GM23248 (cell line): ENCODE data around the gene HEMGN. TPM values are rescaled to one million over a fixed set of nuclear protein-coding genes. Genes with fewer than 3 reads are reported as not detected.

ENCODE experiments used
- DNase-seq: peaks from one replicate; pipeline ENCODE4 v3.0.0-alpha.2; 2015
- H2AFZ ChIP-seq: fragments of 200-600 bp; sonication (generic); 2 replicates; pipeline ENCODE4 v1.6.1; 2016; ENCODE audit warnings: antibody characterized with exemption
- H3F3A ChIP-seq: fragments of 200-600 bp; sonication (generic); 2 replicates; pipeline ENCODE4 v1.6.1; 2016; ENCODE audit warnings: mild to moderate bottlenecking, antibody characterized with exemption, mixed run types; ENCODE audit not compliant: insufficient read depth
- H3K27ac ChIP-seq: fragments of 200-600 bp; sonication (generic); 2 replicates; pipeline ENCODE4 v1.5.1; 2016; ENCODE audit warnings: mild to moderate bottlenecking
- H3K27me3 ChIP-seq: fragments of 200-600 bp; sonication (generic); replicated peaks from 2 replicates; pipeline ENCODE4 v1.6.1; 2016; ENCODE audit warnings: mild to moderate bottlenecking; ENCODE audit not compliant: insufficient read depth
- H3K36me3 ChIP-seq: fragments of 200-600 bp; sonication (generic); 2 replicates; pipeline ENCODE4 v1.6.1; 2016; ENCODE audit warnings: low read depth, mild to moderate bottlenecking
- H3K4me1 ChIP-seq: fragments of 200-600 bp; sonication (generic); 2 replicates; pipeline ENCODE4 v1.6.1; 2016; ENCODE audit warnings: mild to moderate bottlenecking; ENCODE audit not compliant: insufficient read depth
- H3K4me2 ChIP-seq: fragments of 200-600 bp; sonication (generic); one replicate; pipeline ENCODE4 v1.6.1; 2016; ENCODE audit warnings: mild to moderate bottlenecking; ENCODE audit not compliant: unreplicated experiment
- H3K4me3 ChIP-seq: fragments of 200-600 bp; sonication (generic); 2 replicates; pipeline ENCODE4 v1.5.1; 2016; ENCODE audit warnings: mild to moderate bottlenecking
- H3K79me2 ChIP-seq: fragments of 200-600 bp; sonication (generic); 2 replicates; pipeline ENCODE4 v1.6.1; 2016; ENCODE audit warnings: mild to moderate bottlenecking; ENCODE audit not compliant: insufficient read depth
- H3K9ac ChIP-seq: fragments of 200-600 bp; sonication (generic); 2 replicates; pipeline ENCODE4 v1.6.1; 2016; ENCODE audit warnings: mild to moderate bottlenecking
- H3K9me2 ChIP-seq: fragments of 200-600 bp; sonication (generic); 2 replicates; pipeline ENCODE4 v1.6.1; 2016; ENCODE audit warnings: mixed run types, mild to moderate bottlenecking, moderate library complexity; ENCODE audit not compliant: insufficient read depth
- H3K9me3 ChIP-seq: fragments of 200-600 bp; sonication (generic); one replicate; pipeline ENCODE4 v1.6.1; 2017; ENCODE audit warnings: low read depth
- H4K20me1 ChIP-seq: fragments of 200-600 bp; sonication (generic); 2 replicates; pipeline ENCODE4 v1.6.0; 2016; ENCODE audit not compliant: insufficient read depth
- EZH2 ChIP-seq: fragments of 200-600 bp; sonication (generic); IDR thresholded peaks from 2 replicates; pipeline ENCODE4 v1.6.1; 2018; ENCODE audit warnings: antibody characterized with exemption, mild to moderate bottlenecking; ENCODE audit not compliant: insufficient read depth, poor library complexity, severe bottlenecking
- EZH2phosphoT487 ChIP-seq: fragments of 200-600 bp; sonication (generic); IDR thresholded peaks from 2 replicates; pipeline ENCODE4 v1.6.1; 2018; ENCODE audit warnings: antibody characterized with exemption, moderate library complexity, mild to moderate bottlenecking, low read depth; ENCODE audit not compliant: insufficient read depth
- WGBS, 2 experiments: methylation state at CpG; one replicate each; pipeline ENCODE4 v1.1.6; 2015 to 2017; ENCODE audit warnings: low lambda C conversion rate in 2 of 2, low coverage in 1 of 2; ENCODE audit errors: missing lambda C conversion rate in 2 of 2; 5-methylcytosine and 5-hydroxymethylcytosine counted together
- in situ Hi-C: fragments of 300-500 bp; cut with MboI; formaldehyde crosslinking; loops from 2 replicates; pipeline ENCODE4 v1.15.0; 2020
- polyA plus RNA-seq: library from polyadenylated mRNA; unstranded; fragments of >200 nt; fragmentation: Nextera tagmentation; extraction: Ambion mirVana; gene quantifications from 2 replicates; pipeline ENCODE4 v1.2.1, GENCODE V29; 2016
- total RNA-seq: library from RNA; depleted of rRNA; stranded (reverse); fragments of >200 nt; shearing (Covaris generic); gene quantifications from 2 replicates; pipeline ENCODE4 v1.2.3, GENCODE V29; 2014

Gene HEMGN
- total and polyA plus RNA-seq, 2 experiments from 2014 or later = not detected

DNA sequence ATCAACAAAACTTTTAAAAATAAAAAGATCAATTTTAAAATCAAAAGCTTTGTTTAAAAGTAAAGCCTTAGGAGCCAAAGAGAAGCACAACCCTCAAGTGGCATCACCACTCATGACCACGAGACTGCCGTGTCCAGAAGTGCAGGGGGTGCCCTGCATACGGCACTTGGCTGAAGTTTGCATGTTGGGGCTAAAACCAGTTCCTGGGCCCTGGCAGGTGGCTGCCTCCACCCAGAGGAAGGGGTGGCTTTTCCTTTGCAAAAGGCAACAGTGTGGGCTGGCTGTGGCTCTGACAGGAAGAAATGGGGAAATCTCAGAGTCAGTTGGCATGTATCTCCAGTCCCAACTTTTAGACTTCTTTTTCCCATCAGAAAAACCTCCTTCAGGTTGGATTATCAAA lies 30.9 kb downstream of the HEMGN start:
- no peak overlapping the region for H3K9ac ChIP-seq
- H3K27ac ChIP-seq = no peak overlapping the region
- peaks cover 18% of the 10 kb centered on the region for H3K79me2 ChIP-seq
- H3K4me2 ChIP-seq = no peak overlapping the region
- no peak overlapping the region for H2AFZ ChIP-seq
- 0 out of 2 replicates have a peak, but pooled peaks cover 5% of the 10 kb centered on the region for H3K4me1 ChIP-seq
- no peaks in the 10 kb centered on the region for H4K20me1 ChIP-seq
- no peaks in the 10 kb centered on the region; the same call in 1 of the 2 replicates for H3F3A ChIP-seq
- WGBS, 2 experiments = 71 to 75% methylated on average over 3 of the region's 3 CpGs
- no peaks in the 10 kb centered on the region for H3K9me3 ChIP-seq
- peaks cover 7% of the 10 kb centered on the region; the same call in 1 of the 2 replicates for H3K36me3 ChIP-seq
- no peaks in the 10 kb centered on the region for H3K27me3 ChIP-seq
- TF ChIP-seq EZH2phosphoT487 (no peak), EZH2 (no peak)
- no peak overlapping the region for H3K4me3 ChIP-seq
- DNase-seq = no peak
- in situ Hi-C loops = no loop called here
- no peaks in the 10 kb centered on the region for H3K9me2 ChIP-seq

DNA sequence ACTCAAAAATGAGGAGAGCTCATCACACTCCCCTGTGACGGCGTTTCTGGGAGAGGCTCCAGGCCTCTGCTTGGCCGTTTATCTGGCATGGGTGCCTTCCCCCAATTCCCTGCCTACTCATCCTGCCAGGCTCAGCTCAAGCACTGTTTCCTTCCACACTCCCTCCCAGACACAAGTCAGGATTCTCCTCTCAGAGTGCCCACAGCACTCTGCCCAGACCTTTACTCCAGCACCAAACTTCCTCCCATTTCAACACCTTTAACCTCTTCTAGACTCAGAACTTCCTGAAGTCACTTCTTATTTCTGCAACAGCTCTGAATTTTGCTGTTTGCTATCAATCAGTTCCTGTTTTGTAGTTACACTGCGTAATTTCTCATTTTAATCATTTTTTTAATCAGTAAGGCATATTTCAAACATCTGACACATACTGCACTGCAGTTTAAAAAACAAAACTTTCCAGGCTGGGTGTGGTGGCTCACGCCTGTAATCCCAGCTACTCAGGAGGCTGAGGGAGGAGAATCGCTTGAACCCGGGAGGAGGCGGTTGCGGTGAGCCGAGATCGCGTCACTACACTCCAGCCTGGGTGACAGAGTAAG lies 31.6 kb downstream of the HEMGN start:
- peaks cover 18% of the 10 kb centered on the region for H3K79me2 ChIP-seq
- no peaks in the 10 kb centered on the region for H3K9me2 ChIP-seq
- H3K27me3 ChIP-seq = no peaks in the 10 kb centered on the region
- H3K9ac ChIP-seq = no peak overlapping the region
- H3K4me2 ChIP-seq = no peak overlapping the region
- H2AFZ ChIP-seq = no peak overlapping the region
- peaks cover 7% of the 10 kb centered on the region; the same call in 1 of the 2 replicates for H3K36me3 ChIP-seq
- TF ChIP-seq EZH2phosphoT487 = no peak
- TF ChIP-seq EZH2 = no peak
- peaks cover 3% of the 10 kb centered on the region; the same call in 1 of the 2 replicates for H3F3A ChIP-seq
- DNase-seq = peak; percentile 69
- no peaks in the 10 kb centered on the region for H3K9me3 ChIP-seq
- no peak overlapping the region for H3K4me3 ChIP-seq
- 69 to 72% methylated on average over 12 of the region's 12 CpGs for WGBS, 2 experiments
- H3K4me1 ChIP-seq = 0 out of 2 replicates have a peak, but pooled peaks cover 5% of the 10 kb centered on the region
- H4K20me1 ChIP-seq = no peaks in the 10 kb centered on the region
- in situ Hi-C loops = no loop called here
- peak overlapping the region; percentile 27 for H3K27ac ChIP-seq

DNA sequence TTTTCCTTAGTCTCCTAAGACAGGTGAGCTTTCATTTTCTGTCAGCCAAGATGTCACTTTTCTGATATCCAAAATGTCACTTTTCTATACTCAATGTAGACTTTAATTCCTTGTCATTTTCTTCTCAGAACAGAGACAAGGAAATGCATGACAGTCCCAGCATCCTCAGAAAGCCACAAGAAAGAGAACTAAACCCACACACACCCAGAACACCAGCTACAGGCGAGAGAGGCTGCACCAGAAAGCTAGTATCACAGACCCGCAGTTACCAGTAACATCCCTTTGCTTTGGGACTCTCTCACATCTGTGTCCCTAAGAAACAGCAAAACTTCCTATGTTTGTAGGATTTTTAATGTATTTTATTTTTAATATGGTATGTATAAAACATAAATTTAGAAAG lies 32.7 kb downstream of the HEMGN start:
- Histone ChIP-seq H2AFZ (no peak overlapping the region), H3K36me3 (peaks cover 7% of the 10 kb centered on the region; the same call in 1 of the 2 replicates), H3K79me2 (peaks cover 18% of the 10 kb centered on the region), H3K9ac (no peak overlapping the region), H3K9me3 (no peaks in the 10 kb centered on the region), H3K4me3 (no peak overlapping the region), H3K9me2 (no peaks in the 10 kb centered on the region), H3K27ac (no peak overlapping the region), H3K4me1 (peaks cover 14% of the 10 kb centered on the region), H3F3A (peaks cover 14% of the 10 kb centered on the region), H4K20me1 (no peaks in the 10 kb centered on the region), H3K4me2 (no peak overlapping the region), H3K27me3 (no peaks in the 10 kb centered on the region)
- in situ Hi-C loops = no loop called here
- DNase-seq = no peak
- WGBS, 2 experiments = 98 to 100% methylated on average over 2 of the region's 2 CpGs
- TF ChIP-seq EZH2 = no peak
- TF ChIP-seq EZH2phosphoT487 = no peak

DNA sequence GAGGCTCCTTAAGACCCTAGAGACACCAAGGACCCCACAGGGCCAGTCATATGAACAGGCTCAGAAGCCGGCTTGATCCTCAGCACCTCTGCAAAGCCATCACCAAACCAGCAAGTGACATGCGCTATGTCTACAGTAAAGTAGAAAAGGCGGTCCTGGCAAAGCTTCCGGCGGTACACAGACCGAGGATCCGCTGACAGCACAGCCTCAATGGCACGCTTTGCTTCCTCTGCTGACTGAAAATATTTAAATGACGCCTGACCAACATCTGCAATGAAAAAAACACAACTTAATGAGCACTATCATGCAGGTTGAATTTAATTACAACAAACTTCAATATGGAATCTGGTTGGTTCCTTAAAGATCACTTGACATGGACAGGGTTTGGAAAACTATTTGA lies 33.2 kb downstream of the HEMGN start:
- Histone ChIP-seq H3K36me3 (peaks cover 7% of the 10 kb centered on the region; the same call in 1 of the 2 replicates), H3K79me2 (peaks cover 18% of the 10 kb centered on the region), H3F3A (peaks cover 19% of the 10 kb centered on the region), H3K4me3 (no peak overlapping the region), H3K4me2 (no peak overlapping the region), H3K4me1 (peaks cover 19% of the 10 kb centered on the region), H2AFZ (no peak overlapping the region), H3K27ac (no peak overlapping the region), H3K9ac (no peak overlapping the region), H3K9me2 (no peaks in the 10 kb centered on the region), H4K20me1 (no peaks in the 10 kb centered on the region), H3K9me3 (no peaks in the 10 kb centered on the region), H3K27me3 (no peaks in the 10 kb centered on the region)
- 98% methylated on average over 9 of the region's 9 CpGs for WGBS, 2 experiments
- DNase-seq = no peak
- no peak for TF ChIP-seq EZH2
- no peak for TF ChIP-seq EZH2phosphoT487
- in situ Hi-C loops = loop anchor here (5.0 kb wide), 1 partner anchor 192 kb away; no protein-coding TSS in a partner anchor

DNA sequence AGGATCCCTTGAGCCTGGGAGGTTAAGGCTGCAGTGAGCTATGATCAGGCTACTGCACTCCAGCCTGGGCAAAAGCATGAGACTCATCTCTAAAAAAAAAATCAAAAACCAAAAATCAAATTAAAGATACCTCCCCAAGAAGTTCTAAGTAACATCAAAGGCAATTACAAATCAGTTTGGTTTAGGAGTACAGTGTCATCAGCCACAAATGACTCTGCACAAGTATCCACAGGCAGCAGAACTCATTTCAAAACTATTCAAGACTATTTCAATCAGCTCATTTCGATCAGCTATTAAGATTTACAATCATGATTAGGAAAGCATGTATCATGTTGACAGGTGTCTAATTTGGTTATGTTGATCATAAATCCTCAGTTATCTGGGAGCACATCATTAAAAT lies 34.8 kb downstream of the HEMGN start:
- Histone ChIP-seq H3K4me1 (peaks cover 20% of the 10 kb centered on the region), H3K4me2 (no peak overlapping the region), H3K27ac (no peak overlapping the region), H3K9ac (no peak overlapping the region), H3K36me3 (no peaks in the 10 kb centered on the region), H3K27me3 (no peaks in the 10 kb centered on the region), H4K20me1 (no peaks in the 10 kb centered on the region), H3K4me3 (no peak overlapping the region), H2AFZ (no peak overlapping the region), H3K9me2 (no peaks in the 10 kb centered on the region), H3K9me3 (no peaks in the 10 kb centered on the region), H3K79me2 (peaks cover 18% of the 10 kb centered on the region), H3F3A (peaks cover 19% of the 10 kb centered on the region)
- no peak for DNase-seq
- in situ Hi-C loops = loop anchor here (5.0 kb wide), 1 partner anchor 191 kb away; no protein-coding TSS in a partner anchor
- 41 to 70% methylated on average over 1 of the region's 1 CpG for WGBS, 2 experiments
- TF ChIP-seq EZH2 (no peak), EZH2phosphoT487 (no peak)
